ENCODE data around the gene RBCK1. TPM values are rescaled to one million over a fixed set of nuclear protein-coding genes. Genes with fewer than 3 reads are reported as not detected.

RBCK1 gene
- total RNA-seq, 2 donors from 2014 or later: 81.9 to 84.0 TPM

GRCh38 chr20:430091-430999 lies 22.2 kb downstream of the RBCK1 start:
- Mint-ChIP-seq H3K4me1 (peaks cover 15% of the 10 kb centered on the region), H3K27me3 (no peaks in the 10 kb centered on the region), H3K9me3 (no peaks in the 10 kb centered on the region), H3K27ac (peak overlapping the region; percentile 64), H3K4me3 (no peak overlapping the region), H3K36me3 (ENCODE audit: low read depth) (peaks cover 90% of the 10 kb centered on the region)
- ATAC-seq (replicated peaks): no peak

- Mint-ChIP-seq H3K27me3 (no peaks in the 10 kb centered on the region), H3K4me3 (no peak overlapping the region), H3K27ac (peak overlapping the region; percentile 75), H3K9me3 (no peaks in the 10 kb centered on the region), H3K36me3 (ENCODE audit: low read depth) (peaks cover 90% of the 10 kb centered on the region), H3K4me1 (peaks cover 17% of the 10 kb centered on the region)
- ATAC-seq (replicated peaks): no peak
Observed at GRCh38 chr20:431012-431904, 23.2 kb downstream of the RBCK1 start.

GRCh38 chr20:432208-432607 lies 24.1 kb downstream of the RBCK1 start:
- no peak for ATAC-seq (replicated peaks)
- Mint-ChIP-seq H3K36me3 (ENCODE audit: low read depth) (peaks cover 90% of the 10 kb centered on the region), H3K4me3 (peak overlapping the region; percentile 73), H3K27me3 (no peaks in the 10 kb centered on the region), H3K4me1 (peaks cover 15% of the 10 kb centered on the region), H3K27ac (peak overlapping the region; percentile 91), H3K9me3 (no peaks in the 10 kb centered on the region)

- no peak for ATAC-seq (replicated peaks)
- H3K9me3 Mint-ChIP-seq: no peaks in the 10 kb centered on the region
- H3K27me3 Mint-ChIP-seq: no peaks in the 10 kb centered on the region
- H3K27ac Mint-ChIP-seq: peak overlapping the region; percentile 91
- H3K4me1 Mint-ChIP-seq: peaks cover 15% of the 10 kb centered on the region
- peaks cover 90% of the 10 kb centered on the region for H3K36me3 Mint-ChIP-seq (ENCODE audit: low read depth)
- peak overlapping the region; percentile 73 for H3K4me3 Mint-ChIP-seq
Observed at GRCh38 chr20:432677-433299, 24.7 kb downstream of the RBCK1 start.

GRCh38 chr20:433300-433975 lies 25.3 kb downstream of the RBCK1 start:
- peaks cover 90% of the 10 kb centered on the region for H3K36me3 Mint-ChIP-seq (ENCODE audit: low read depth)
- peak; percentile 92 for ATAC-seq (replicated peaks)
- H3K27me3 Mint-ChIP-seq: no peaks in the 10 kb centered on the region
- H3K4me1 Mint-ChIP-seq: peaks cover 19% of the 10 kb centered on the region
- H3K27ac Mint-ChIP-seq: peak overlapping the region; percentile 91
- H3K4me3 Mint-ChIP-seq: peak overlapping the region; percentile 73
- no peaks in the 10 kb centered on the region for H3K9me3 Mint-ChIP-seq

- no peak for ATAC-seq (replicated peaks)
- H3K36me3 Mint-ChIP-seq (ENCODE audit: low read depth): peaks cover 93% of the 10 kb centered on the region
Observed at GRCh38 chr20:434221-434620, 26.1 kb downstream of the RBCK1 start.

GRCh38 chr20:434661-435419 lies 26.7 kb downstream of the RBCK1 start:
- Mint-ChIP-seq H3K9me3 (no peaks in the 10 kb centered on the region), H3K27me3 (no peaks in the 10 kb centered on the region), H3K4me3 (peak overlapping the region; percentile 73), H3K4me1 (peaks cover 33% of the 10 kb centered on the region), H3K27ac (no peak overlapping the region), H3K36me3 (ENCODE audit: low read depth) (peaks cover 93% of the 10 kb centered on the region)
- no peak for ATAC-seq (replicated peaks)

More at GRCh38 chr20:434221-434620, 26.1 kb downstream of the RBCK1 start:
- H3K27ac Mint-ChIP-seq: peak overlapping the region; percentile 91
- peak overlapping the region; percentile 73 for H3K4me3 Mint-ChIP-seq
- H3K27me3 Mint-ChIP-seq: no peaks in the 10 kb centered on the region
- no peaks in the 10 kb centered on the region for H3K9me3 Mint-ChIP-seq
- peaks cover 27% of the 10 kb centered on the region for H3K4me1 Mint-ChIP-seq

GRCh38 chr20:435558-435957 lies 27.5 kb downstream of the RBCK1 start:
- Mint-ChIP-seq H3K4me3 (no peak overlapping the region), H3K36me3 (ENCODE audit: low read depth) (peaks cover 93% of the 10 kb centered on the region), H3K27me3 (no peaks in the 10 kb centered on the region), H3K27ac (no peak overlapping the region), H3K4me1 (peaks cover 36% of the 10 kb centered on the region), H3K9me3 (no peaks in the 10 kb centered on the region)
- ATAC-seq (replicated peaks): no peak

- no peak for ATAC-seq (replicated peaks)
- Mint-ChIP-seq H3K9me3 (no peaks in the 10 kb centered on the region), H3K36me3 (ENCODE audit: low read depth) (peaks cover 93% of the 10 kb centered on the region), H3K4me1 (peaks cover 36% of the 10 kb centered on the region), H3K4me3 (no peak overlapping the region), H3K27me3 (no peaks in the 10 kb centered on the region), H3K27ac (no peak overlapping the region)
Observed at GRCh38 chr20:436476-436875, 28.4 kb downstream of the RBCK1 start.

GRCh38 chr20:437787-438486 lies 29.8 kb downstream of the RBCK1 start:
- no peaks in the 10 kb centered on the region for H3K27me3 Mint-ChIP-seq
- H3K4me3 Mint-ChIP-seq: peak overlapping the region; percentile 76
- no peaks in the 10 kb centered on the region for H3K9me3 Mint-ChIP-seq
- peaks cover 36% of the 10 kb centered on the region for H3K4me1 Mint-ChIP-seq
- peaks cover 100% of the 10 kb centered on the region for H3K36me3 Mint-ChIP-seq (ENCODE audit: low read depth)
- no peak for ATAC-seq (replicated peaks)
- H3K27ac Mint-ChIP-seq: peak overlapping the region; percentile 61

GRCh38 chr20:438571-439469 lies 30.7 kb downstream of the RBCK1 start:
- Mint-ChIP-seq H3K27ac (peak overlapping the region; percentile 61), H3K4me3 (peak overlapping the region; percentile 76), H3K36me3 (ENCODE audit: low read depth) (peaks cover 100% of the 10 kb centered on the region), H3K9me3 (no peaks in the 10 kb centered on the region), H3K4me1 (peaks cover 27% of the 10 kb centered on the region), H3K27me3 (no peaks in the 10 kb centered on the region)
- peak; percentile 78 for ATAC-seq (replicated peaks)

GRCh38 chr20:440148-440547 lies 32.0 kb downstream of the RBCK1 start:
- Mint-ChIP-seq H3K27ac (peak overlapping the region; percentile 61), H3K9me3 (no peaks in the 10 kb centered on the region), H3K36me3 (ENCODE audit: low read depth) (peaks cover 100% of the 10 kb centered on the region), H3K4me3 (peak overlapping the region; percentile 76), H3K4me1 (peaks cover 26% of the 10 kb centered on the region), H3K27me3 (no peaks in the 10 kb centered on the region)
- ATAC-seq (replicated peaks): no peak
